ENCODE measurements around the gene KCNK3.

- TF ChIP-seq, protein P1, sequence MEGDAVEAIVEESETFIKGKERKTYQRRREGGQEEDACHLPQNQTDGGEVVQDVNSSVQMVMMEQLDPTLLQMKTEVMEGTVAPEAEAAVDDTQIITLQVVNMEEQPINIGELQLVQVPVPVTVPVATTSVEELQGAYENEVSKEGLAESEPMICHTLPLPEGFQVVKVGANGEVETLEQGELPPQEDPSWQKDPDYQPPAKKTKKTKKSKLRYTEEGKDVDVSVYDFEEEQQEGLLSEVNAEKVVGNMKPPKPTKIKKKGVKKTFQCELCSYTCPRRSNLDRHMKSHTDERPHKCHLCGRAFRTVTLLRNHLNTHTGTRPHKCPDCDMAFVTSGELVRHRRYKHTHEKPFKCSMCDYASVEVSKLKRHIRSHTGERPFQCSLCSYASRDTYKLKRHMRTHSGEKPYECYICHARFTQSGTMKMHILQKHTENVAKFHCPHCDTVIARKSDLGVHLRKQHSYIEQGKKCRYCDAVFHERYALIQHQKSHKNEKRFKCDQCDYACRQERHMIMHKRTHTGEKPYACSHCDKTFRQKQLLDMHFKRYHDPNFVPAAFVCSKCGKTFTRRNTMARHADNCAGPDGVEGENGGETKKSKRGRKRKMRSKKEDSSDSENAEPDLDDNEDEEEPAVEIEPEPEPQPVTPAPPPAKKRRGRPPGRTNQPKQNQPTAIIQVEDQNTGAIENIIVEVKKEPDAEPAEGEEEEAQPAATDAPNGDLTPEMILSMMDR (IDR thresholded peaks at IDR 0.05) = peak in 1 of 4 experiments; percentile 17
- TF ChIP-seq POLR2A (IDR thresholded peaks at IDR 0.05) = no peak
Measured at GRCh38 chr2:26692279-26692896, at the start of gene KCNK3.

Data from gastroesophageal sphincter (tissue), 3 donors.